NCI-H345 treated with DMSO at 0.1 percent for 48 hours (cell line): ENCODE data around the gene EEF1B2.
A peak's percentile ranks its signal among the peaks of the same experiment; 100 is the strongest.
"Not testable (repeated sequence)": the region's sequence is repeated elsewhere in the genome, so short reads cannot be mapped to it uniquely, and the experiment has no call there.

ENCODE experiments used
- DNase-seq: peaks from one replicate; lab custom pipeline; 2025; ENCODE audit not compliant: unreplicated experiment; lab: John Stamatoyannopoulos, UW

The EEF1B2 gene

GRCh38 chr2:206159346-206160124, at the start of gene EEF1B2, which contains the start of gene NDUFS1:
Gene EEF1B2, plus strand, starts transcription at chr2:206159895. Its CDS starts 85 bp downstream, at chr2:206159980.
Gene NDUFS1, minus strand, starts transcription at chr2:206159444. Its CDS starts 5,766 bp downstream, at chr2:206153678.
- DNase-seq, result peak; percentile 95

GRCh38 chr2:206112108-206112507, 47.6 kb upstream of the EEF1B2 start:
- DNase-seq, result no peak

GRCh38 chr2:206112846-206113547, 46.7 kb upstream of the EEF1B2 start:
- no peak for DNase-seq

GRCh38 chr2:206115026-206115578, 44.6 kb upstream of the EEF1B2 start:
- no peak for DNase-seq

- no peak for DNase-seq
Measured at GRCh38 chr2:206116278-206116677, 43.4 kb upstream of the EEF1B2 start.

GRCh38 chr2:206122569-206122968, 37.1 kb upstream of the EEF1B2 start:
- not testable (repeated sequence) for DNase-seq

GRCh38 chr2:206125901-206126300, 33.8 kb upstream of the EEF1B2 start:
- no peak for DNase-seq

- no peak for DNase-seq
Measured at GRCh38 chr2:206127656-206128055, 32.0 kb upstream of the EEF1B2 start.

- no peak for DNase-seq
Measured at GRCh38 chr2:206143451-206143850, 16.2 kb upstream of the EEF1B2 start.

- DNase-seq, result no peak
Measured at GRCh38 chr2:206144383-206144782, 15.3 kb upstream of the EEF1B2 start.

GRCh38 chr2:206145665-206146064, 14.0 kb upstream of the EEF1B2 start:
- DNase-seq, result no peak

- DNase-seq, result no peak
Measured at GRCh38 chr2:206149330-206149729, 10.4 kb upstream of the EEF1B2 start.

- DNase-seq, result no peak
Measured at GRCh38 chr2:206150168-206150567, 9.5 kb upstream of the EEF1B2 start.

- DNase-seq, result no peak
Measured at GRCh38 chr2:206150631-206151030, 9.1 kb upstream of the EEF1B2 start.

GRCh38 chr2:206154197-206154596, 5.5 kb upstream of the EEF1B2 start:
- no peak for DNase-seq

- not testable (repeated sequence) for DNase-seq
Measured at GRCh38 chr2:206157014-206157413, 2.7 kb upstream of the EEF1B2 start.

- no peak for DNase-seq
Measured at GRCh38 chr2:206158563-206159345, 941 bp upstream of the EEF1B2 start.

GRCh38 chr2:206160125-206160806, 571 bp downstream of the EEF1B2 start:
- no peak for DNase-seq

GRCh38 chr2:206160807-206161179, 1.1 kb downstream of the EEF1B2 start:
- DNase-seq, result no peak

- not testable (repeated sequence) for DNase-seq
Measured at GRCh38 chr2:206162401-206162800, 2.7 kb downstream of the EEF1B2 start.
